GM21723 (cell line): Measurements from ENCODE around the gene ZNF423.
A peak's percentile ranks its signal among the peaks of the same experiment; 100 is the strongest.

Experiments
- ATAC-seq: cut with Tn5 transposase; IDR thresholded peaks from one replicate; pipeline ENCODE4 v1.9.1; 2021; ENCODE audit warnings: mild to moderate bottlenecking, moderate library complexity; ENCODE audit not compliant: unreplicated experiment

The ZNF423 gene

DNA sequence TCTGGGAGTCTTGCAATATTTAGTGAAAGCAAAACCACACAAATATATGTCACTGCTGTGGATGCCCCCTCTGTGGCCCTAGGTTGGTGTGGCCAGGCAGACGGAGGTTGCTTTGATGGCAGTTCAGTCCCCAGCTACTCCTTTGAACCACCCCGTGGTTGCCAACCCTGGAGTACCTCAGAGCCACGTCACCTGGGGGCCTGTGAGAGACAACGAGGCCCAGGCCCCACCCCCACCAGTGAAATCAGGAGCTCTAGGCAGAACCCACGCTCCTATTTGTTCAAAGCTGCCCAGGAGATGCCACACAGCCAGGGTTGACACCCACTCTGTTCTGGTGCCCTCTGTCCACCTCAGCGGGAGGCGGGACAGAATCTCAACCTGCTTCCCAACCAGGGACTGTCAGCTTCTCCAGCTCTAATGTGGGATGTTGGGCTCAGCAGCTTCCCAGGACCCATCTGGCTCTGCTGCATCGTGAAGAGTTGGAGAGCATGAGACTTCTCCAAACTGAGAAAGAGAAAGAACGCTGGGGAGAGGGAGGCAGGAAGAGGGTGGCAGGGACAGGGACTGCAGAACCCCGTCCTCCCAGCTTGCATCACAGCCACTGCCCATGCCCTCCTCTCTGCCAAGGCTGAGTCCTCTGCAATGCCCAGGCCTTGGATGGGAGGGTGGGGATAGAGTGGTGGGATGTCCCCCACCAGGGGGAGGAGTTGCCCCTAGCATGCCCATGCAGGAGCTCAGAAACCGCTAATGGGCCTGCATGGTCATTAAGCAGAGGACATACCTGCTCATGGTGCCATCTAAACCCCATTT is 400.5 kb downstream of the ZNF423 start:
- no peak for ATAC-seq

DNA sequence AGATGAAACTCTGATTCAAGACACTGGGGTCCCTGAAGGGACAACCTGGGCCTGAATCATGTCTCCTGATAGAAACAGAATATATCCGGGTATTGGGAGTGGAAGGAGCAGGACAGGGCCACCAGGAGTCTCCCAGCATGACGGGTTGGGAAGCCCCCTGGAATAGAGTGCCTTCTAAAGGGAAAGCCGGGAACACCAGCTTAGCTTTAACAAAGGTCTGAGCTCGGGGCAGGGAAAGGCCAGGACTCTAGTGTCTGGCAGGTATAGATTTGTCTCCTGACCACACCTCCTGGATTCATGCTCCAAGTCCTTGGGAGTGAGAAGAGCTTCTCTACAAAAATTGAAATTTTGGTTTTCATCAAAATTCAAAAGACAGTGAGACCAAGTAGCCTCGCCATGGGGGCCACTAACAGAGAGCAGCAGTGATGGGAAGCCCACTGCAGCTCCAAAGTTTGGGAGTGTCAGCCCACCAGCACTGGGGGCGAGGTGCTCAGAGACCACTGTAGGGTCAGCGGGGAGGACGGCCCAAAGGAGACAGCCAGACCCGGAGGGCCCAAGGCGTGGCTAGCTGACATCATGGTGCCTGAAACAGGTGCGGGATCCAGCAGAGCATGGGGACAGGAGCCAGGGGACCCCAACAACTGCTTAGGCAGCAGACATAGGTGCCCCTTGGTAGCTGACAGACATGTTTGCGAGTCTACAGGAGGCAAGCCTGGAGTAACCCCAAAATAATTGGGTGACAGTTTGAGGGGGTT is 401.3 kb downstream of the ZNF423 start:
- ATAC-seq, result no peak

DNA sequence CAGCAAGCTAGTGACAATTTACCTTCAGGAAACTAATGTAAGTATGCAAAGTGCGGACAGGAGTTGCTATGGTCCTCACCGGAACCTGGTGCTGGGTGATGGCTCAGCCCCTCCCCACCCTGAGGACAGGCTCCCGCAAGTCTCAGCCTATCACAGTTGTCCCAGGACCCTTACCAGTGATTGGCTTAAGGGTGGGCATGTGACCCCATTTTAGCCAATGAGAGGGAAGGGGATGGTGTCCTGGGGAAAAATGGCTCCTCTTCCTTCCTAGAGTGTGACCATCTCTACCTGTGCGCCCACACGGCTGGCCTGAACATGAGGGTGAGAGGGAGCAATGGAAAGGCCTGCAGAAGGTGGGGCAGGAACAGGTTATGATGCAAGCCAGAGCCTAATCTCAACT is 401.9 kb downstream of the ZNF423 start:
- no peak for ATAC-seq

DNA sequence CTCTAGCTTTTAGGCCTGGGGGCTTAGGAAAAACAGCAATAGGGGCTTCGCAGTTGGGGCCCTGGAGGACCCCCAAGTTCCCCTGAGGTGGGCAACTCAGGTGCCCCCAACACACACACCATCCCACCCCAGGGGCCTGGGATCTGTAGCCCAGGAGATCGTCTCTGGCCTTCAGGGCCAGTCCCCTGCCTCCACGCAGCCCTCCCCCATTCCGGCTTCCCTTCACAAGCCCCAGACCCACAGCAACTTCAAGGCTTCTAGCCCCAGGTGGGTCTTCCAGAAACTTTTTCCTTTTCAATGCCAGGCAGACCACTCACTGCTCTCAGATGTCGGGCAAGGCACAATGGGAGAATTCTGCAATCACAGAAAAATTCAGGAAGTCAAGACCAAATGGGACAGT is 402.9 kb downstream of the ZNF423 start:
- ATAC-seq, result no peak

DNA sequence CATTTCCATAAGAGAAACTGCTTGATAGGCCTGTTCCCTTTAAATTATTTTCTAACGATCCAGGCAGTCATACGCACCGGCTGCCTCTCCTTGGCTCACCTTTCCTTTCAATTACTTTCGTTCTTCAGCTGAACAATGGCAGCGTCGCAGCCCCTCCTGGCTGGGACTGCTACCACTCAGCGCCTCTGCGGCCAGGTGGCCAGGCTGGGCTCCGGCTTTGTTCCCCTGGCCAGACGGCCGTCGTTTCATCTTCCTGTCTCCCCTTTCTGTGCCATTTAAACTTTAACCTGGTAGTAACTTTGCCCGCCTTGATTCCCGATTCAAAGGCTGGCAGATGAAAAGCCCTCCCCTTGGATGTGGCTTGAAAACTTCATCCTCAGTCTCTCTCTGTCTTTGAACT is 403.3 kb downstream of the ZNF423 start:
- ATAC-seq, result no peak

DNA sequence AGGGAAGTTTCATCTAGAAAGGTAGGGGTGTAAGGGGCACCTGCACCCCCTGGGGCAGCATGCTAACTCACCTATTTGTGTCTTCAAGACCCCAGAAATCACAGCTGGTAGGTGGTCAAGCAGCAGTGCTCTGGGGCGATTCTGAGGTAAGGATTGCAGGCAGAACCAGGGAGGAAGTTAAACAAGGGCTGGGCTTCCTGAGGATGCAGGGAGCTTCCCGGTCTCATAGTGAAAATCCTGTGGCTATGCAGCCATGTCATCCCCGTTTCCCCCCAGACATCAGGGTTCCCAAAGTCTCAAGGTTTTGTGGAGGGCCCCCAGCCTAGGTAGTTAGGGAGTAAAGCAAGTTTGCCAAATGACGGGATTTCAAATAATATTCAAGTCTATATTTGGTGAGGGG is 403.8 kb downstream of the ZNF423 start:
- no peak for ATAC-seq

DNA sequence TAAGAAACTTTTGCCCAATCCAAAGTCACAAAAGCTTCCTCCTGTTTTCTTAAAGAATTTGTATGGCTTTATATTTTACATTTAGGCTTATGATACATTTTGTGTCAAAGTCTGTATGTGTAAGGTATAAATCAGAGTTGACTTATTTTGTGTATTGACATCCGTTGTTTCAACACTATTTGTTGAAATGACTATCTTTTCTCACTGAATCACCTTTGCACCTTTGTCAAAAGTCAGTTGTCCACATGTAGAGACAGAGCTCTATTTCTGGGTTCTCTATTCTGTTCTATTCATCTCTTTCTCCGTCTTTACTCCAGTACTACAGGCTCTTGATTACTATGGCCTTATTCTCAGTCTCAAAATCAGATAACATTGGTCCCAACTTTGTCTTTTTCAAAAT is 409.1 kb downstream of the ZNF423 start:
- no peak for ATAC-seq

DNA sequence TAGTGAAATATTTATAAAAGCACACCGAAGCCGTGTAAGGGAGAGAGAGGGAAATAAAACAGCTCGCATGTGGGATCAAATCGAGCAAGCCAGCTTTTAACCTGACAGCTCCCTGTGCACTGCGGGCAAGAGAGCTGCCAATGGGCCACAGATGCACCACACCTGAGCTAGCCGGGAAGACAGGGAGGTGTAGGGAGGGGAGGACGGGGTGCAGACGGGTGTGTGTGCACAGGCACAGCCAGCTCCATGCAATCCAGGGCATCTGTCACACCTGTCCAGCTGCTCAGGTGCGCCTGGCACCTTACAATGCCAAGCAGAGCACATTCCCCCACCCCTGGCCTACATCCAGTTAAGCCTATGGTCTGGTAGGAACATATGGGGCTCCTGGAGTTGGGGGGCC is 412.3 kb downstream of the ZNF423 start:
- ATAC-seq, result no peak

DNA sequence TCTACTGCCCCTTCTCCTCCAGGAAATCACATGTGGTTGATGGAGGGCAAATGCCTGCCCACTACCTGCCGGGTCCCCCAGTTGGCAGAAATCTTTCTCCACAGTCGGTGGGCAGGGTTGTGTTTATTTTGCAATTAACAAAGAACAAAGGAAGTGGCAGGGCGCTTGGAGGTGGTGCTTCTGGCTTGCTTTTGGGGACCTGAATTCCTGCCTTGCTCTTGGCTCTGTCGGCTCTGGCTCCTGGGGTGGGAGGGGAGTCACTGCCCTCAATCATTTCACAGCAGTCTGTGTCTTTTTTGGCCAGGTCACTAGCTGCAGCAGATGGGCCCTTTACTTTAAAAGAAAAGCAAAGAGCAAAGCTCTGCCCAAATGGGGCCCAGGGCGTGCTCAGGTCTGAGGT is 413.1 kb downstream of the ZNF423 start:
- ATAC-seq, result no peak

DNA sequence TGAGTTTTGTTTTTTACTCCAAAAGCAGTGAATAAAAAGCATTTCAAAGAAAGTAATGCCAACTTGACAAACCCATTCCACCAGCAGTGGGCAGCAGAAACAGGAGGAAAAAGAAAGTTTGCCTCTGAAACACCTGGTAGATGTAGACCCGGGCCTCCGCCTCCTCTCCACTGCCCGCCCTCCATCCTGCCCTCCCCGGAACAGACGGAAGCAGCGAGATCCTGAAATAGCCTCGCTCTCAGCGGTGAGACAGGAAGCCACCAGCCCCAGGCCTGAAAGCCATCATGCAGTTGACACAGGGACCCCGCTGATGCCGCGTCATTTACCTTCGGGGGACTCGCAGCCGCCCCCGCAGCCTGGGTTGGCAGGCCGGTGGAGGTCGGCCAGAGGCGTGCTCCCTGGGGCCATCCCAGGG is 414.5 kb downstream of the ZNF423 start:
- ATAC-seq, result peak; percentile 99

DNA sequence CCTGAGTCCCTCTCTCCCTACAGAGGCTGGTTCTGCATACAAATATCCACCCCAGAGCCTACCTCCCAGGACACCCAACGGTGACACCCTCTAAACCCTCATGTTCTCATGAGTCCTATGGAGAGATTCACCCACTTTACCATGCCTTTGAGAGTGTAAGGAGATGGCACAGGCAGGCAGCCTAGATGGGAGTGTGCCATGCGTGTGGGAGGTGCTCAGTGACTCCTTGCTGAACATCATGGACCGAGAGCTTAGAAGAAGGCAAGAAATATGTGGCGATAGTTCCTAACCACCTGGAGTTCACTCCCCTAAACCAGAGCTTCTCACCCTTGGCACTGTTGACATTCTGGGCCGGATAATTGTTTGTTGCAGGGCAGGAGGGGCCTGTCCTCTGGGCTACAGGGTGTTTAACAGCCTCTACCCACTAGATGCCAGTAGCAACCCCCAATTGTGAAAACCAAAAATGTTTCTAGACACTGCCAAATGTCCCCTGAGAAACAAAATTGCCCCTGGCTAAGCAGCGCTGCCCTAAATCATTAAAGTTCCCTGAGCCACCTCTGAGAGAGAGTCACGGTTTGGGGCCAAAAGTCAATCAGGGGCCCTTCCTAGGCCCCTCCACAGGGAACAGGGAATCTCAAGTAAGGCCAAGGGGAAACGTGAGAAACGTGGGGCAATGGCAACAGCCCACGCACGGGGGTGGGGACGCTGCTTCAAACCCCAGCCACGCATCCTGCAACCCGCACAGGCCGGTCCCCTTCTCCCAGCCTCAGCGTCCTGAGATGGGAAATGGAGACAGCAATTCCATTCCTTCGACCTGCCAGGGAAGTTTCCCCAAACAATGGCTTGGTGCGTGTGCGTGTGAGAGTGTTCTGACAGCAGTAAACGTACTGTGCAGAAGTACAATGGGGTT is 415.5 kb downstream of the ZNF423 start:
- ATAC-seq, result no peak

DNA sequence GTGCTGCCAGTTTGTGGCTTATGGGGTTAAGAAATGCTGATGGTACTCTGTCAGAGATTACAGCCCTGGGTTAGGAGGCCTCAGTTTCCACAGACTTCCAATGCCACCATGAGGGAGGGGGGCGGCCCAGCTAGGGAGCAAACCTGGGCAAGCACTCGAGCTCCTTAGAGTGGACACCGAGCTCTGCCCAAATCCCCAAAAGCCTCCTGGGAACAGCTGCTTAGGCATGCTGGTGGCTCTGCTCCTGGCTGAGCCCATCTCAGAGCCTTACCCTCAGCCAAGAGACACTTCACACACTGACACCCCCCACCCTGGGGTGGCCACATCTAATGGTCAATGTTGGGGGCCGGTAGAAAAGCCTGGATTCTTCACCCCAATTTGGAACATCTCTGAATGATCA is 416.2 kb downstream of the ZNF423 start:
- no peak for ATAC-seq

DNA sequence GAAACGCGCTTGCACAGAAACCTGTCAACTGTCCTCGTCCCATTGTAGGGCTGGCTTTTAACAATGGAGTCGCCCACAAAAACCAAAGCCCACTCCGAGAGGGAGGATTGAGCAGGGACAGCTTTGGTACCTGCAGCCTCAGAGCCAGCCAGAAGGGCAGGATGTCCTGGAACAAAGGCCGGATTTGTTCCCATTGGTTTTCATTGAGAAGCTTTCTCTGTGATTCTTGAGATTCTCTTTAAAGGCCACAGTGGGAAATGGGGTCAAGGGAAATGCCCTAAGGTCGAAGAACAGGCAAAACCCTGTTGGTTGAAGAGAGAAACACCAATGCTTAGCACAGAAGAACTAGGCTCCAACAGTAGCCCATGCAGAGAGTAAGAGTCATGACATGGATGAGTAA is 416.9 kb downstream of the ZNF423 start:
- no peak for ATAC-seq
